Stomach (tissue), 9 donors: ENCODE data around the gene C1orf159. TPM values are rescaled to one million over a fixed set of nuclear protein-coding genes. Genes with fewer than 3 reads are reported as not detected.

Experiments used
- DNase-seq, 2 donors: peaks; one replicate each; pipeline versions ENCODE4 v3.0.0 to v3.0.0-alpha.2; 2013 to 2019
- H3K27ac ChIP-seq, 5 donors: fragments of 200-600 bp in 4 of 5; sonication (generic) in 4 of 5; one replicate each; pipeline ENCODE4 v1.5.1; 2013 to 2019; ENCODE audit warnings: mild to moderate bottlenecking in 1 of 5, moderate library complexity in 1 of 5
- H3K27me3 ChIP-seq, 3 donors: fragments of 200-600 bp; sonication (generic); one replicate each; pipeline ENCODE4 v1.5.1; 2017 to 2019; ENCODE audit warnings: mixed run types in 1 of 3
- H3K36me3 ChIP-seq, 4 donors: fragments of 200-600 bp; sonication (generic); 1 replicate in 3 of 4; 2 replicates in 1 of 4; pipeline ENCODE4 v1.5.1; 2016 to 2019
- H3K4me1 ChIP-seq, 4 donors: fragments of 200-600 bp; sonication (generic); one replicate each; pipeline ENCODE4 v1.5.1; 2016 to 2019
- H3K4me3 ChIP-seq, 4 donors: fragments of 200-600 bp; sonication (generic) in 3 of 4; one replicate each; pipeline ENCODE4 v1.5.1; 2016 to 2019; ENCODE audit warnings: mild to moderate bottlenecking in 1 of 4
- H3K9me3 ChIP-seq, 4 donors: fragments of 200-600 bp; sonication (generic); one replicate each; pipeline ENCODE4 v1.5.1; 2016 to 2019
- CTCF ChIP-seq, 7 experiments: fragments of 450-650 bp in 4 of 7; fragments of 200-600 bp in 3 of 7; sonication (generic) in 3 of 7; IDR thresholded peaks; one replicate each; pipeline ENCODE4 v1.5.1; 2016 to 2019; ENCODE audit warnings: antibody characterized with exemption in 7 of 7, control low read depth in 2 of 7, mild to moderate bottlenecking in 1 of 7
- EP300 ChIP-seq: sonication (generic); formaldehyde crosslinking; IDR thresholded peaks from one replicate; pipeline ENCODE4 v1.6.1; 2017; ENCODE audit warnings: antibody characterized with exemption
- POLR2A ChIP-seq, 4 donors: fragments of 450-650 bp; IDR thresholded peaks; one replicate each; pipeline ENCODE4 v1.6.1; 2016; ENCODE audit warnings: antibody characterized with exemption in 4 of 4, control low read depth in 2 of 4, mild to moderate bottlenecking in 1 of 4, moderate library complexity in 1 of 4
- POLR2AphosphoS5 ChIP-seq, 3 donors: sonication (generic); formaldehyde crosslinking; IDR thresholded peaks; one replicate each; pipeline ENCODE4 v1.6.1; 2016; ENCODE audit warnings: antibody characterized with exemption in 3 of 3
- WGBS, 5 donors: extraction: QIAGEN DNeasy Blood & Tissue Kit in 3 of 5; methylation state at CpG; one replicate each; pipeline versions ENCODE4 v1.1.5 to v1.1.7; 2013 to 2018; 5-methylcytosine and 5-hydroxymethylcytosine counted together
- intact Hi-C: fragments of 100-400 bp; cut with DNase I; formaldehyde crosslinking; loops from one replicate; pipeline ENCODE4 v1.15.1; 2023; ENCODE audit warnings: low total_unique reads
- polyA plus RNA-seq, 3 donors: library from polyadenylated mRNA; stranded (reverse); fragments of 200-250 nt; gene quantifications; one replicate each; pipeline ENCODE4 v1.2.3, GENCODE V29; 2013
- total RNA-seq, 5 donors: library from RNA; depleted of rRNA; stranded (reverse); fragments of >200 nt; gene quantifications; one replicate each; pipeline versions ENCODE4 v1.1.0 to v1.2.3, GENCODE V29; 2014 to 2016
- donor health status: healthy with polysubstance abuse.
- donor health status: Bipolar disorder and iron deficiency.
- donor health status: healthy.

Gene C1orf159
- total and polyA plus RNA-seq, 8 donors: 10.2 to 67.0 (median 18.5) TPM

- DNase-seq: no peak
- intact Hi-C loops: loop anchor here (5.0 kb wide), 1 partner anchor 72 kb away; no protein-coding TSS in a partner anchor
- TF ChIP-seq POLR2AphosphoS5 (IDR thresholded peaks at IDR 0.05) (no peak), CTCF (IDR thresholded peaks at IDR 0.05) (no peak), POLR2A (IDR thresholded peaks at IDR 0.05) (no peak), EP300 (no peak)
- no peaks in the 10 kb centered on the region for H3K27me3 ChIP-seq
- 90 to 93% (median 92%) methylated on average over 5 to 57 of the region's 57 CpGs for WGBS, 5 donors
- no peak overlapping the region for H3K27ac ChIP-seq
- no peak overlapping the region for H3K4me3 ChIP-seq
- H3K36me3 ChIP-seq: peaks cover 29 to 95% (median 85%) of the 10 kb centered on the region in 4 donors
- H3K4me1 ChIP-seq: no peaks in the 10 kb centered on the region
- no peaks in the 10 kb centered on the region for H3K9me3 ChIP-seq
Measured at GRCh38 chr1:1049318-1050165, 66.3 kb downstream of the C1orf159 start.

GRCh38 chr1:1048765-1049164 is 67.1 kb downstream of the C1orf159 start:
- Histone ChIP-seq H3K36me3 (peaks cover 29 to 95% (median 85%) of the 10 kb centered on the region in 4 donors), H3K27ac (no peak overlapping the region), H3K4me3 (no peak overlapping the region), H3K4me1 (no peaks in the 10 kb centered on the region), H3K9me3 (no peaks in the 10 kb centered on the region), H3K27me3 (no peaks in the 10 kb centered on the region)
- WGBS, 5 donors: 81 to 93% (median 84%) methylated on average over 19 to 26 of the region's 28 CpGs
- no peak for TF ChIP-seq EP300
- intact Hi-C loops: no loop called here
- DNase-seq: no peak

GRCh38 chr1:1047963-1048362 is 67.9 kb downstream of the C1orf159 start:
- no peaks in the 10 kb centered on the region for H3K4me1 ChIP-seq
- no peaks in the 10 kb centered on the region for H3K9me3 ChIP-seq
- no peak overlapping the region for H3K4me3 ChIP-seq
- H3K36me3 ChIP-seq: peaks cover 29 to 95% (median 85%) of the 10 kb centered on the region in 4 donors
- WGBS, 5 donors: 87 to 96% (median 91%) methylated on average over 23 to 25 of the region's 25 CpGs
- no peak for DNase-seq
- TF ChIP-seq EP300 (no peak), POLR2AphosphoS5 (IDR thresholded peaks at IDR 0.05) (no peak), CTCF (IDR thresholded peaks at IDR 0.05) (no peak), POLR2A (IDR thresholded peaks at IDR 0.05) (no peak)
- no peak overlapping the region for H3K27ac ChIP-seq
- intact Hi-C loops: no loop called here
- H3K27me3 ChIP-seq: no peaks in the 10 kb centered on the region

GRCh38 chr1:1047407-1047806 is 68.5 kb downstream of the C1orf159 start:
- Histone ChIP-seq H3K27ac (no peak overlapping the region), H3K36me3 (peaks cover 29 to 98% (median 86%) of the 10 kb centered on the region in 4 donors), H3K4me3 (no peak overlapping the region), H3K4me1 (no peaks in the 10 kb centered on the region), H3K9me3 (no peaks in the 10 kb centered on the region), H3K27me3 (no peaks in the 10 kb centered on the region)
- no peak for DNase-seq
- intact Hi-C loops: no loop called here
- WGBS, 5 donors: 92 to 95% (median 94%) methylated on average over 12 to 19 of the region's 19 CpGs
- TF ChIP-seq POLR2A (IDR thresholded peaks at IDR 0.05) (no peak), CTCF (IDR thresholded peaks at IDR 0.05) (no peak), EP300 (no peak), POLR2AphosphoS5 (IDR thresholded peaks at IDR 0.05) (no peak)

GRCh38 chr1:1046767-1047166 is 69.1 kb downstream of the C1orf159 start:
- H3K27ac ChIP-seq: no peak overlapping the region
- no peaks in the 10 kb centered on the region for H3K9me3 ChIP-seq
- no peak for TF ChIP-seq EP300
- no peak for TF ChIP-seq POLR2AphosphoS5 (IDR thresholded peaks at IDR 0.05)
- TF ChIP-seq POLR2A (IDR thresholded peaks at IDR 0.05): no peak
- no peak for TF ChIP-seq CTCF (IDR thresholded peaks at IDR 0.05)
- no peaks in the 10 kb centered on the region for H3K27me3 ChIP-seq
- no peak for DNase-seq
- intact Hi-C loops: no loop called here
- no peak overlapping the region for H3K4me3 ChIP-seq
- peaks cover 23 to 96% (median 82%) of the 10 kb centered on the region in 4 donors for H3K36me3 ChIP-seq
- no peaks in the 10 kb centered on the region for H3K4me1 ChIP-seq
- 93 to 96% (median 95%) methylated on average over 14 to 26 of the region's 26 CpGs for WGBS, 5 donors
